Urinary bladder (tissue), 4 donors: ENCODE results near the gene OTOGL. TPM values are rescaled to one million over a fixed set of nuclear protein-coding genes. Genes with fewer than 3 reads are reported as not detected.
A peak's percentile ranks its signal among the peaks of the same experiment; 100 is the strongest.
"Not testable (repeated sequence)": the region's sequence is repeated elsewhere in the genome, so short reads cannot be mapped to it uniquely, and the experiment has no call there.

Experiments
- DNase-seq: peaks from one replicate; pipeline ENCODE4 v3.0.0-alpha.2; 2015; ENCODE audit errors: extremely low spot score
- H3K27ac ChIP-seq: one replicate; pipeline ENCODE4 v1.5.1; 2013; ENCODE audit warnings: low read depth, mild to moderate bottlenecking, moderate library complexity
- H3K36me3 ChIP-seq: one replicate; pipeline ENCODE4 v1.6.1; 2013; ENCODE audit warnings: mild to moderate bottlenecking, moderate library complexity; ENCODE audit not compliant: insufficient read depth
- H3K4me1 ChIP-seq: one replicate; pipeline ENCODE4 v1.6.1; 2013; ENCODE audit warnings: mild to moderate bottlenecking, moderate library complexity; ENCODE audit not compliant: insufficient read depth
- H3K4me3 ChIP-seq: one replicate; pipeline ENCODE4 v1.5.1; 2013; ENCODE audit warnings: low read depth, low read length
- WGBS: extraction: QIAGEN DNeasy Blood & Tissue Kit; methylation state at CpG from one replicate; pipeline ENCODE4 v1.1.7; 2013; 5-methylcytosine and 5-hydroxymethylcytosine counted together
- polyA plus RNA-seq: library from polyadenylated mRNA; stranded (reverse); fragments of 200-250 nt; gene quantifications from one replicate; pipeline ENCODE4 v1.2.3, GENCODE V29; 2013
- total RNA-seq: library from RNA; depleted of rRNA; stranded (reverse); fragments of >200 nt; gene quantifications from one replicate; pipeline ENCODE4 v1.2.3, GENCODE V29; 2014
- donor health status: healthy with polysubstance abuse.
- donor health status: healthy.

The OTOGL gene
- total and polyA plus RNA-seq, 2 donors: 0.66 to 4.5 TPM

DNA sequence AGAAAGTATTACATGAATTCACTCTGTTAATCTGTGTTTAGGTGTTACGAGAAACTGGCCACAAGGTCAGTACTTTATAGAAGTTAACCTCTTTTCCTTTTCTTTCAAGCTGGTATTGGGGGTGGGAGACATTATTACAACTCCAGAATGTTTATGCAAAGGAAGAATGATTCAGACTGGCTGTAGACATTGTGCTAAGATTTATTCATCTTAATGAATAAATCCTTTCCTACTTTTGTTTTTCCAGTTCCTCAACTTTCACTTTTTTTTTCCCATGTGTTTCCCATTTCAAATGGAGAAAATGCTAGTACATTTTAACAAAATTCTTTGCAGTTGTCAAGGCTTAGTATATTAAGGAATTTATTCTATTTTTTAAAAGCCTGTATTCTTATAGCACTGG lies 1.3 kb downstream of the OTOGL start:
- WGBS: 51% methylated on average over 1 of the region's 1 CpG
- H3K27ac ChIP-seq: no peak overlapping the region
- H3K36me3 ChIP-seq: no peaks in the 10 kb centered on the region
- no peaks in the 10 kb centered on the region for H3K4me1 ChIP-seq
- DNase-seq: no peak
- H3K4me3 ChIP-seq: no peak overlapping the region

- Histone ChIP-seq H3K4me3 (no peak overlapping the region), H3K4me1 (no peaks in the 10 kb centered on the region), H3K27ac (no peak overlapping the region), H3K36me3 (no peaks in the 10 kb centered on the region)
- peak; percentile 31 for DNase-seq
- WGBS: 64% methylated on average over 2 of the region's 2 CpGs
Measured at GRCh38 chr12:80101126-80101525, 1.8 kb downstream of the OTOGL start.

DNA sequence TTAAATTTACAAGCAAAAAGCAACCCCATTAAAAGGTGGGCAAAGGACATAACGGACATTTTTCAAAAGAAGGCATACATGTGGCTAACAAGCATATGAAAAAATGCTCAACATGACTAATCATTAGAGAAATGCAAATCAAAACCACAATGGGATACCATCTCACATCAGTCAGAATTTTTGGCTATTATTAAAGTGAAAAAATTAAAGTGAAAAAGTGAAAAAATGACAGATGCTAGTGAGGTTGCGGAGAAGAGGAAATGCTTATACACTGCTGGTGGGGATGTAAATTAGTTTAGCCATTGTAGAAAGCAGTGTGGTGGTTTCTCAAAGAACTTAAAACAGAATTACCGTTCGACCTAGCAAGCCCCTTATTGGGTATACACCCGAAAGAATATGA lies 7.9 kb downstream of the OTOGL start:
- WGBS: 91% methylated on average over 5 of the region's 5 CpGs
- Histone ChIP-seq H3K4me1 (no peaks in the 10 kb centered on the region), H3K27ac (no peak overlapping the region), H3K36me3 (no peaks in the 10 kb centered on the region), H3K4me3 (no peak overlapping the region)
- DNase-seq: no peak

- Histone ChIP-seq H3K4me3 (no peak overlapping the region), H3K36me3 (no peaks in the 10 kb centered on the region), H3K4me1 (no peaks in the 10 kb centered on the region), H3K27ac (no peak overlapping the region)
- DNase-seq: no peak
Measured at GRCh38 chr12:80116735-80117134, 17.4 kb downstream of the OTOGL start.

DNA sequence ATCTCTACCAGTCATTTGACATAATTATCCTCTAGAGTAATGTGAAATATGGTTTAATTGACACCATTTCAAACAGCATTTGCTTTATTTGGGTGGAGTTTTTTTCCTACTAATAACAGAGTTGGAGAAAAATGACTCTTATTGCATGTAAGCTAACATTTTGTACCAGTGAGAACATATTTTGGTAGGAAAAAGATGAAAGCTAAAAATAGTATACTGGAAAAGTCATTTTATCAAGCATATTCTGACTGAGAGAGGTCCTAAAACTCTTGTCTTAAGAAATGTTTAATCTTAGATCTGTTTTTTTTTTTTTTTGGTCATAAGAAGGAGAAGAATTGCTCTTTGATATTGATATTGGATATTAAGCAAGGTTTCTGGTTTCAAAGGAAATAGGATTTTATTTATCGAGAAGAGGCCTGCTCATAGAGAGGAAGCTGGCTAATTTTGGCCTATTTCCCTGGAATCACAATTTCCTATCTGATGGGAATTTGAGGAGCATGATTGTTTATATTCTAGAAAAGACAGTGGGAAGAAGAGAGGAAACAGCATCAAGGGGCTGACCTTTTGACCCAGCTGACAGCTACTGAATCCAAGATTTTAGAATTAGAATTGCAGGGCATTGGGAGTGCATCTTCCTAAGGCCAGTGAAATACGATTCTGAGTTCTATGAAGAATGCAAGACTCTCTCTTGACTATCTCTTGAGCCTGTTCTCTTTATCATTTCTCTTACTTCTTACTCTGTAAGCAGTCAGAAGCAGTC lies 19.4 kb downstream of the OTOGL start:
- no peak for DNase-seq
- 29% methylated on average over 2 of the region's 2 CpGs for WGBS
- H3K4me1 ChIP-seq: no peaks in the 10 kb centered on the region
- no peak overlapping the region for H3K4me3 ChIP-seq
- H3K27ac ChIP-seq: no peak overlapping the region
- H3K36me3 ChIP-seq: no peaks in the 10 kb centered on the region

- no peaks in the 10 kb centered on the region for H3K4me1 ChIP-seq
- H3K27ac ChIP-seq: no peak overlapping the region
- H3K36me3 ChIP-seq: no peaks in the 10 kb centered on the region
- 54% methylated on average over 3 of the region's 3 CpGs for WGBS
- no peak for DNase-seq
- H3K4me3 ChIP-seq: no peak overlapping the region
Measured at GRCh38 chr12:80120994-80121393, 21.7 kb downstream of the OTOGL start.

DNA sequence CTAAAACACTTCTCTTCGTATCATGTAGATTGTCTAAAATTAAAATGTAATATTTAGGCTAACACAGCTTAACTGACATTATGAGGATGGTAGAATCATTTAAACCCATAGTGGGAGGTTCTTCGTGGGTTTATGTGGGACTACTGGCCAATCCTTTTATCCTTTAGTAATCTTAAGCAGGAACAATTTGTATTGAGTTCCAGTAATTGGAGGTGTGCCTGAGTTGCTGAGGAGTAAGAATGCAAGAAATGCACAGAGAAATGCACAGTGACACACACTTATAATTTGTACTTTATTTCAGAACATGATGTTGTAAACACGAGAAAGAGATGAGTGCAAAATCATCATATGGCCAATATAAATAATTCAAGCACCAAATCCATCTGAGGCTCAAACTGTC lies 22.3 kb downstream of the OTOGL start:
- H3K4me3 ChIP-seq: no peak overlapping the region
- H3K27ac ChIP-seq: no peak overlapping the region
- no peaks in the 10 kb centered on the region for H3K36me3 ChIP-seq
- no peak for DNase-seq
- no peaks in the 10 kb centered on the region for H3K4me1 ChIP-seq
- 40% methylated on average over 3 of the region's 3 CpGs for WGBS

- H3K4me1 ChIP-seq: no peaks in the 10 kb centered on the region
- H3K27ac ChIP-seq: no peak overlapping the region
- DNase-seq: peak; percentile 15
- H3K36me3 ChIP-seq: no peaks in the 10 kb centered on the region
- H3K4me3 ChIP-seq: no peak overlapping the region
Measured at GRCh38 chr12:80129895-80130530, 30.7 kb downstream of the OTOGL start.

DNA sequence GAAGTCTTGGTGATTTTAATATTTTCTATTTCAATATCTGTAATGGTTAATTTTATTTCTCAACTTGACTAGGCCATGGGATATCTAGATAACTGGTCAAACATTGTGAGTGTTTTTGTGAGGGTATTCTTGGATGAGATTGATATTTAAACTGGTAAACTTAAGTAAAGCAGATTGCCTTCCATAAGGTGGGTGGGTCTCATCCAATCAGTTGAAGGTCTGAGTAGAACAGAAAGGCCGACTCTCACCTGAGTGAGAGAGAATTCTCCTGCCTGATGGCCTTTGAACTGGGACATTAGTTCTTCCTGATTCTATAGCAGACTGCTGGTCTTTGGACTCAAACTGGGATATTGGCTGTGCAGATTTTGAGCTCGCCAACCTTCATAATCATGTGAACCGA lies 36.3 kb downstream of the OTOGL start:
- 97% methylated on average over 3 of the region's 3 CpGs for WGBS
- H3K27ac ChIP-seq: no peak overlapping the region
- no peaks in the 10 kb centered on the region for H3K36me3 ChIP-seq
- no peak for DNase-seq
- no peaks in the 10 kb centered on the region for H3K4me1 ChIP-seq
- no peak overlapping the region for H3K4me3 ChIP-seq

DNA sequence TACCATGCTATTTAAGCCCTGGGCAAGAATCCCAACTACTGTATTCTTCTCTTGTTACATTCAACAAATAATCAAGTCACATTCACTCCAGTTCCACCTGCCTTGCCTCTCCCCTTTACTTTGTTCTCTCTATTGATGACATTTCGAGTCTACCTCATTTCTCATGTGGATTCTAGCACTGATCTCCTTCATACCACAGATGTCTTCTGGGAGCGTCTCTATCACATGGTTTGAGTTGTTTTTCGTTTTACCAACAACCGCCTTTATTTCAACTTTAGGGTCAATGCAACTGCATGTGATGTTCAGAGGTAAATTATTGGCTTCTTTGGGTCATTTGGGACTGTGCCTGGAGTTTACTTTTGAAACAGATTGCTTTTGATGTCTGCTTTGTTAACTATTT lies 40.7 kb downstream of the OTOGL start:
- WGBS: 77% methylated on average over 4 of the region's 4 CpGs
- H3K4me1 ChIP-seq: no peaks in the 10 kb centered on the region
- no peak for DNase-seq
- H3K4me3 ChIP-seq: no peak overlapping the region
- no peak overlapping the region for H3K27ac ChIP-seq
- H3K36me3 ChIP-seq: no peaks in the 10 kb centered on the region

- H3K4me1 ChIP-seq: no peaks in the 10 kb centered on the region
- H3K4me3 ChIP-seq: no peak overlapping the region
- 71% methylated on average over 2 of the region's 2 CpGs for WGBS
- no peaks in the 10 kb centered on the region for H3K36me3 ChIP-seq
- DNase-seq: no peak
- no peak overlapping the region for H3K27ac ChIP-seq
Measured at GRCh38 chr12:80142640-80143039, 43.3 kb downstream of the OTOGL start.

- no peaks in the 10 kb centered on the region for H3K36me3 ChIP-seq
- H3K4me1 ChIP-seq: no peaks in the 10 kb centered on the region
- no peak overlapping the region for H3K27ac ChIP-seq
- no peak overlapping the region for H3K4me3 ChIP-seq
- WGBS: 90% methylated on average over 4 of the region's 4 CpGs
- DNase-seq: no peak
Measured at GRCh38 chr12:80143537-80143936, 44.2 kb downstream of the OTOGL start.

DNA sequence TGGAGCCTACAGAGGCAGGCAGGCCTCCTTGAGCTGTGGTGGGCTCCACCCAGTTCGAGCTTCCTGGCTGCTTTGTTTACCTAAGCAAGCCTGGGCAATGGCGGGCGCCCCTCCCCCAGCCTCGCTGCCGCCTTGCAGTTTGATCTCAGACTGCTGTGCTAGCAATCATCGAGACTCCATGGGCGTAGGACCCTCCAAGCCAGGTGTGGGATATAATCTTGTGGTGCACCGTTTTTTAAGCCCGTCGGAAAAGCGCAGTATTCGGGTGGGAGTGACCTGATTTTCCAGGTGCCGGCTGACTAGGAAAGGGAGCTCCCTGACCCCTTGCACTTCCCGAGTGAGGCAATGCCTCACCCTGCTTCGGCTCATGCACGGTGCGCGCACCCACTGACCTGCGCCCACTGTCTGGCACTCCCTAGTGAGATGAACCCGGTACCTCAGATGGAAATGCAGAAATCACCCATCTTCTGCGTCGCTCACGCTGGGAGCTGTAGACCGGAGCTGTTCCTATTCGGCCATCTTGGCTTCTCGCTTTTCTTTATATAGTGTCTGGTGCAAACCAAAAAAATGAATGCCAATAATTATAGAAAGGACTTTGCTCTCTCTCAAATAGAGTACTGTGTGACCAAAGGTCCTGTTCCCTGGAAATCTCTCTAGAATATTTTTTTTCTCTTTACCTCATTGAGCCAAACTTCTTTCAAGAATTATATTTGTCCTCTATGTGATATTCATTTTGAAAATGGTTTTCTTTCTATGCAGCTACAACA lies 50.4 kb downstream of the OTOGL start:
- H3K36me3 ChIP-seq, H3K4me3 ChIP-seq, H3K4me1 ChIP-seq, DNase-seq, H3K27ac ChIP-seq: not testable (repeated sequence)
- 94% methylated on average over 17 of the region's 26 CpGs for WGBS

GRCh38 chr12:80151131-80151530 lies 51.8 kb downstream of the OTOGL start:
- H3K36me3 ChIP-seq: no peaks in the 10 kb centered on the region
- WGBS: 94% methylated on average over 2 of the region's 2 CpGs
- H3K4me3 ChIP-seq: no peak overlapping the region
- H3K4me1 ChIP-seq: no peaks in the 10 kb centered on the region
- no peak for DNase-seq
- H3K27ac ChIP-seq: no peak overlapping the region
